Stimulated activated CD4-positive, alpha-beta T cell treated with anti-CD3 and anti-CD28 coated beads, Interleukin-15, amount 100 ng/mL, for 24 hours (primary cell): ENCODE results near the gene RASGRF2.

Experiments used
- DNase-seq: peaks from one replicate; pipeline ENCODE4 v3.0.0-alpha.2; 2020

The RASGRF2 gene

GRCh38 chr5:80959768-80960442 is at the start of gene RASGRF2:
Gene RASGRF2, plus strand, starts transcription at chr5:80960363. Its CDS starts 376 bp downstream, at chr5:80960739.
- DNase-seq: peak; percentile 70

- DNase-seq: no peak
These were observed 47.7 kb upstream of the RASGRF2 start for GRCh38 chr5:80912479-80912878.

- no peak for DNase-seq
These were observed 44.4 kb upstream of the RASGRF2 start for GRCh38 chr5:80915716-80916115.

GRCh38 chr5:80916676-80917075 is 43.5 kb upstream of the RASGRF2 start:
- no peak for DNase-seq

- DNase-seq: no peak
These were observed 42.5 kb upstream of the RASGRF2 start for GRCh38 chr5:80917631-80918030.

- no peak for DNase-seq
These were observed 40.4 kb upstream of the RASGRF2 start for GRCh38 chr5:80919678-80920196.

GRCh38 chr5:80920333-80920732 is 39.8 kb upstream of the RASGRF2 start:
- no peak for DNase-seq

- DNase-seq: no peak
These were observed 39.1 kb upstream of the RASGRF2 start for GRCh38 chr5:80921026-80921425.

- DNase-seq: no peak
These were observed 34.2 kb upstream of the RASGRF2 start for GRCh38 chr5:80925931-80926330.

GRCh38 chr5:80926536-80926935 is 33.6 kb upstream of the RASGRF2 start:
- DNase-seq: no peak

- DNase-seq: no peak
These were observed 33.0 kb upstream of the RASGRF2 start for GRCh38 chr5:80926979-80927656.

GRCh38 chr5:80928073-80928472 is 32.1 kb upstream of the RASGRF2 start:
- no peak for DNase-seq

GRCh38 chr5:80930940-80931339 is 29.2 kb upstream of the RASGRF2 start:
- no peak for DNase-seq

GRCh38 chr5:80931411-80931810 is 28.8 kb upstream of the RASGRF2 start:
- no peak for DNase-seq

- no peak for DNase-seq
These were observed 27.1 kb upstream of the RASGRF2 start for GRCh38 chr5:80933036-80933435.

- DNase-seq: no peak
These were observed 25.4 kb upstream of the RASGRF2 start for GRCh38 chr5:80934751-80935150.

- DNase-seq: no peak
These were observed 24.3 kb upstream of the RASGRF2 start for GRCh38 chr5:80935811-80936385.

GRCh38 chr5:80936881-80937280 is 23.3 kb upstream of the RASGRF2 start:
- no peak for DNase-seq

- no peak for DNase-seq
These were observed 22.4 kb upstream of the RASGRF2 start for GRCh38 chr5:80937584-80938356.

GRCh38 chr5:80941496-80941895 is 18.7 kb upstream of the RASGRF2 start:
- no peak for DNase-seq

- no peak for DNase-seq
These were observed 8.8 kb upstream of the RASGRF2 start for GRCh38 chr5:80951366-80951765.

- no peak for DNase-seq
These were observed 6.6 kb upstream of the RASGRF2 start for GRCh38 chr5:80953587-80953986.

- DNase-seq: no peak
These were observed 5.0 kb upstream of the RASGRF2 start for GRCh38 chr5:80955082-80955590.
